Tibial nerve (tissue), 3 donors: ENCODE measurements around the gene MPV17.
"Not testable (repeated sequence)": the region's sequence is repeated elsewhere in the genome, so short reads cannot be mapped to it uniquely, and the experiment has no call there.

ENCODE experiments used
- POLR2A ChIP-seq, 2 donors: fragments of 450-650 bp; IDR thresholded peaks; one replicate each; pipeline ENCODE4 v1.6.1; 2017; ENCODE audit warnings: antibody characterized with exemption in 2 of 2, mild to moderate bottlenecking in 2 of 2, moderate library complexity in 2 of 2
- TF ChIP-seq, protein P1 (sequence below), 5 experiments: fragments of 200-600 bp in 3 of 5; fragments of 450-650 bp in 2 of 5; sonication (generic) in 3 of 5; IDR thresholded peaks; one replicate each; pipeline ENCODE4 v1.5.1; 2016 to 2019; ENCODE audit warnings: antibody characterized with exemption in 5 of 5, mild to moderate bottlenecking in 3 of 5, moderate library complexity in 2 of 5

DNA sequence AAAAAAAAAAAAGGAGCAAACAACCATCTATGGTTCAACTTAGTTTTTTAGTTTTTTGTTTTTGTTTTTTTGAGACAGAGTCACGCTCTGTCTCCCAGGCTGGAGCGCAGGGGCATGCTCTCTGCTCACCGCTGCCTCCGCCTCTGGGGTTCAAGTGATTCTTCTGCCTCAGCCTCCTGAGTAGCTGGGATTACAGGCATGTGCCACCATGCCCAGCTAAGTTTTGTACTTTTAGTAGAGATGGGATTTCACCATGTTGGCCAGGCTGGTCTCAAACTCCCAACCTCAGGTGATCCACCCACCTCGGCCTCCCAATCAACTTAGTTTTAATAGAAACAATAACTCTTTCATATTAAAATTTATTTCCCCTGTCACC, 30.5 kb upstream of the MPV17 start:
- TF ChIP-seq, protein P1, sequence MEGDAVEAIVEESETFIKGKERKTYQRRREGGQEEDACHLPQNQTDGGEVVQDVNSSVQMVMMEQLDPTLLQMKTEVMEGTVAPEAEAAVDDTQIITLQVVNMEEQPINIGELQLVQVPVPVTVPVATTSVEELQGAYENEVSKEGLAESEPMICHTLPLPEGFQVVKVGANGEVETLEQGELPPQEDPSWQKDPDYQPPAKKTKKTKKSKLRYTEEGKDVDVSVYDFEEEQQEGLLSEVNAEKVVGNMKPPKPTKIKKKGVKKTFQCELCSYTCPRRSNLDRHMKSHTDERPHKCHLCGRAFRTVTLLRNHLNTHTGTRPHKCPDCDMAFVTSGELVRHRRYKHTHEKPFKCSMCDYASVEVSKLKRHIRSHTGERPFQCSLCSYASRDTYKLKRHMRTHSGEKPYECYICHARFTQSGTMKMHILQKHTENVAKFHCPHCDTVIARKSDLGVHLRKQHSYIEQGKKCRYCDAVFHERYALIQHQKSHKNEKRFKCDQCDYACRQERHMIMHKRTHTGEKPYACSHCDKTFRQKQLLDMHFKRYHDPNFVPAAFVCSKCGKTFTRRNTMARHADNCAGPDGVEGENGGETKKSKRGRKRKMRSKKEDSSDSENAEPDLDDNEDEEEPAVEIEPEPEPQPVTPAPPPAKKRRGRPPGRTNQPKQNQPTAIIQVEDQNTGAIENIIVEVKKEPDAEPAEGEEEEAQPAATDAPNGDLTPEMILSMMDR (IDR thresholded peaks at IDR 0.05), result not testable (repeated sequence)
- not testable (repeated sequence) for TF ChIP-seq POLR2A (IDR thresholded peaks at IDR 0.05)
